WI38 (cell line): ENCODE data around the gene GON4L.
"Not testable (repeated sequence)": the region's sequence is repeated elsewhere in the genome, so short reads cannot be mapped to it uniquely, and the experiment has no call there.

Experiments used
- H3K4me3 ChIP-seq: 2 replicates; pipeline ENCODE4 v1.5.1; 2011; ENCODE audit warnings: low read depth, mild to moderate bottlenecking, control low read depth, low read length
- CTCF ChIP-seq: IDR thresholded peaks from 2 replicates; pipeline ENCODE4 v1.5.1; 2012; ENCODE audit warnings: low read depth, mild to moderate bottlenecking, control low read depth, low read length

Gene GON4L

GRCh38 chr1:155856975-155857930 is at the start of gene GON4L:
TSS of gene GON4L (minus strand) at chr1:155857214. CDS start at chr1:155853780, 3,434 bp downstream.
- no peak for TF ChIP-seq CTCF
- peak within 1 kb of the TSS; percentile 64 for H3K4me3 ChIP-seq

- no peak for TF ChIP-seq CTCF
- no peak overlapping the region for H3K4me3 ChIP-seq
Observed at GRCh38 chr1:155904261-155904660, 47.2 kb upstream of the GON4L start.

GRCh38 chr1:155900161-155900560 is 43.1 kb upstream of the GON4L start:
- H3K4me3 ChIP-seq, result no peak overlapping the region
- no peak for TF ChIP-seq CTCF

GRCh38 chr1:155899683-155900082 is 42.7 kb upstream of the GON4L start:
- no peak for TF ChIP-seq CTCF
- no peak overlapping the region for H3K4me3 ChIP-seq

GRCh38 chr1:155898888-155899287 is 41.9 kb upstream of the GON4L start:
- TF ChIP-seq CTCF, result no peak
- H3K4me3 ChIP-seq, result no peak overlapping the region

- TF ChIP-seq CTCF, result no peak
- H3K4me3 ChIP-seq, result no peak overlapping the region
Observed at GRCh38 chr1:155897746-155898145, 40.7 kb upstream of the GON4L start.

- H3K4me3 ChIP-seq, result not testable (repeated sequence)
Observed at GRCh38 chr1:155896476-155896875, 39.5 kb upstream of the GON4L start.

GRCh38 chr1:155895617-155896016 is 38.6 kb upstream of the GON4L start:
- H3K4me3 ChIP-seq, result not testable (repeated sequence)
